HG03196 (cell line): ENCODE results near the gene CDH23.

Experiments
- ATAC-seq: cut with Tn5 transposase; IDR thresholded peaks from one replicate; pipeline ENCODE4 v1.9.1; 2021; ENCODE audit not compliant: unreplicated experiment

The CDH23 gene

GRCh38 chr10:71437537-71438092, 40.9 kb downstream of the CDH23 start:
- ATAC-seq = no peak

- no peak for ATAC-seq
These were observed 42.0 kb downstream of the CDH23 start for GRCh38 chr10:71438761-71439160.

- no peak for ATAC-seq
These were observed 43.1 kb downstream of the CDH23 start for GRCh38 chr10:71439670-71440425.

GRCh38 chr10:71440506-71441035, 43.9 kb downstream of the CDH23 start:
- ATAC-seq = no peak

GRCh38 chr10:71442000-71442399, 45.3 kb downstream of the CDH23 start:
- no peak for ATAC-seq

GRCh38 chr10:71442859-71443570, 46.3 kb downstream of the CDH23 start:
- no peak for ATAC-seq

- no peak for ATAC-seq
These were observed 47.0 kb downstream of the CDH23 start for GRCh38 chr10:71443676-71444075.

GRCh38 chr10:71444284-71445054, 47.7 kb downstream of the CDH23 start:
- no peak for ATAC-seq

- no peak for ATAC-seq
These were observed 51.0 kb downstream of the CDH23 start for GRCh38 chr10:71447676-71448075.

- ATAC-seq = no peak
These were observed 51.4 kb downstream of the CDH23 start for GRCh38 chr10:71448146-71448545.

- ATAC-seq = no peak
These were observed 52.3 kb downstream of the CDH23 start for GRCh38 chr10:71449026-71449425.

GRCh38 chr10:71451754-71452153, 55.0 kb downstream of the CDH23 start:
- ATAC-seq = no peak

- ATAC-seq = no peak
These were observed 56.5 kb downstream of the CDH23 start for GRCh38 chr10:71453186-71453585.

- no peak for ATAC-seq
These were observed 57.6 kb downstream of the CDH23 start for GRCh38 chr10:71454347-71454746.

GRCh38 chr10:71455035-71455434, 58.3 kb downstream of the CDH23 start:
- ATAC-seq = no peak

GRCh38 chr10:71456631-71457030, 59.9 kb downstream of the CDH23 start:
- ATAC-seq = no peak

GRCh38 chr10:71457908-71458307, 61.2 kb downstream of the CDH23 start:
- no peak for ATAC-seq

- ATAC-seq = no peak
These were observed 61.7 kb downstream of the CDH23 start for GRCh38 chr10:71458387-71458786.

- ATAC-seq = no peak
These were observed 62.8 kb downstream of the CDH23 start for GRCh38 chr10:71459513-71459912.

- ATAC-seq = no peak
These were observed 63.9 kb downstream of the CDH23 start for GRCh38 chr10:71460615-71461014.

GRCh38 chr10:71461457-71461856, 64.7 kb downstream of the CDH23 start:
- no peak for ATAC-seq
